ENCODE measurements around the gene STAM2. TPM values are rescaled to one million over a fixed set of nuclear protein-coding genes. Genes with fewer than 3 reads are reported as not detected.
A peak's percentile ranks its signal among the peaks of the same experiment; 100 is the strongest.

Gene STAM2
- total and polyA plus RNA-seq, 2 donors (not counting 3 experiments of a cell fraction or from before 2014, with no cell fraction given), result 10.1 to 27.5 TPM

GRCh38 chr2:152097801-152098495, 77.6 kb downstream of the STAM2 start:
- no peaks in the 10 kb centered on the region for H3K36me3 ChIP-seq (ENCODE audit: control insufficient read depth in 2 of 2, extremely low read depth in 1 of 2, insufficient read depth in 2 of 2, low read length in 2 of 2)
- intact Hi-C loops (cut with micrococcal nuclease) (no loop called here), dilution Hi-C loops (cut with MboI; ENCODE audit: extremely low pct_ligation_motif_present, low sequenced_read_pairs) (no loop called here)
- FAIRE-seq, result no peak
- CTCF ChIA-PET, result interaction anchor here (0.6 to 1.3 kb wide), 6 partner anchors 9 to 73 kb away, joined by 3 to 4 read pairs (median 3); no protein-coding TSS in a partner anchor
- H3K4me2 ChIP-seq (ENCODE audit: insufficient read depth, low read length), result peak overlapping the region; percentile 82
- H4K20me1 ChIP-seq (replicated peaks; ENCODE audit: control insufficient read depth, extremely low read depth, insufficient read depth, low read length), result no peaks in the 10 kb centered on the region
- H3K9ac ChIP-seq (replicated peaks; ENCODE audit: extremely low read depth, insufficient read depth, low read length), result no peak overlapping the region
- POLR2A ChIA-PET, result no interaction called here
- H3K79me2 ChIP-seq (ENCODE audit: control insufficient read depth, insufficient read depth, low read length), result no peaks in the 10 kb centered on the region
- H3K27ac ChIP-seq (ENCODE audit: insufficient read depth, low read depth, low read length), result no peak overlapping the region
- peak; percentile 30 for DNase-seq (ENCODE audit: low read depth, low spot score)
- peak overlapping the region in 2 of 3 experiments; percentile 51 to 55 for H3K4me3 ChIP-seq (replicated peaks in 1 of 3; ENCODE audit: insufficient read depth in 1 of 3, low read depth in 1 of 3, low read length in 3 of 3)
- H3K9me3 ChIP-seq (replicated peaks; ENCODE audit: control insufficient read depth, insufficient read depth, low read length), result no peaks in the 10 kb centered on the region
- H3K27me3 ChIP-seq (ENCODE audit: control insufficient read depth in 2 of 2, insufficient read depth in 2 of 2, low read length in 2 of 2), result peaks cover 44 to 67% of the 10 kb centered on the region in 2 experiments
- H2AFZ ChIP-seq (ENCODE audit: low read depth, low read length), result peak overlapping the region; percentile 63
- no peaks in the 10 kb centered on the region for H3K9me1 ChIP-seq (replicated peaks; ENCODE audit: control insufficient read depth, extremely low read depth, insufficient read depth, low read length)
- no TSS peak for BruUV-seq (replicated peaks)
- TF ChIP-seq, protein P1, sequence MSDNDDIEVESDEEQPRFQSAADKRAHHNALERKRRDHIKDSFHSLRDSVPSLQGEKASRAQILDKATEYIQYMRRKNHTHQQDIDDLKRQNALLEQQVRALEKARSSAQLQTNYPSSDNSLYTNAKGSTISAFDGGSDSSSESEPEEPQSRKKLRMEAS (IDR thresholded peaks at IDR 0.05; ENCODE audit: insufficient read depth, insufficient read length), result no peak
- peak; percentile 84 for TF ChIP-seq EZH2 (IDR thresholded peaks at IDR 0.05; ENCODE audit: borderline replicate concordance, low read depth, low read length, severe bottlenecking)
- peaks cover 21% of the 10 kb centered on the region for H3K4me1 ChIP-seq (ENCODE audit: control insufficient read depth, extremely low read depth, insufficient read depth, low read length)

DNA sequence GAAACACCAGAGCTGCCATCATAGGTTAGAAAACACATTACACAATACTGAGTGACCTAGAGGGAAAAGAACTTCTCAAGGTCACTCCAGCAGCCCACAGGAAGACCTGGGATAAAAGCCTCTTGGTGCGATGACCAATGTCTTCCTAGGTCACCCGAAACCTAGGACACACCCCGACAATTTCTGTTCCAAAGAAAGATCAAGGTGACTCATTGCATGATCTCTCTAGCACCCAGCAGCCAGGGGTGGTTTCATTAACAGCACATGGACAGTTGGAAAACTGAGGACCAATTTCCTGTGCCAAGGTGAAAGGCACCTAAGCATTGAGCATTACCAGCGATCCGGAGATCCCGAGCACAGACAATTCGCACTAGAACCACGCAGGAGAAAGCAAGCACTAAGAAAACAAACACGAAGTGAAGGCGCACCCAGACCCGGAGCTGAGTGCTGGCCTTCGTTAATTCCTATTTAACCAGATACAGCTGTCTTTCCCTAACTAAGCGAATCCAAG, 78.2 kb downstream of the STAM2 start:
- H3K9ac ChIP-seq (replicated peaks; ENCODE audit: extremely low read depth, insufficient read depth, low read length), result no peak overlapping the region
- H3K4me1 ChIP-seq (ENCODE audit: control insufficient read depth, extremely low read depth, insufficient read depth, low read length), result peaks cover 21% of the 10 kb centered on the region
- DNase-seq (ENCODE audit: low read depth, low spot score), result no peak
- dilution Hi-C loops (cut with MboI; ENCODE audit: extremely low pct_ligation_motif_present, low sequenced_read_pairs) (no loop called here), intact Hi-C loops (cut with micrococcal nuclease) (no loop called here)
- H3K4me3 ChIP-seq (replicated peaks in 1 of 3; ENCODE audit: insufficient read depth in 1 of 3, low read depth in 1 of 3, low read length in 3 of 3), result peak overlapping the region in 1 of 3 experiments; percentile 51
- H3K27me3 ChIP-seq (ENCODE audit: control insufficient read depth in 2 of 2, insufficient read depth in 2 of 2, low read length in 2 of 2), result peaks cover 44 to 67% of the 10 kb centered on the region in 2 experiments
- CTCF ChIA-PET, result interaction anchor here (0.6 to 1.3 kb wide), 6 partner anchors 10 to 72 kb away, joined by 3 to 4 read pairs (median 3); no protein-coding TSS in a partner anchor
- peak overlapping the region; percentile 63 for H2AFZ ChIP-seq (ENCODE audit: low read depth, low read length)
- no peak for TF ChIP-seq MYC (IDR thresholded peaks at IDR 0.05; ENCODE audit: low read depth, low read length)
- TF ChIP-seq EZH2 (IDR thresholded peaks at IDR 0.05; ENCODE audit: borderline replicate concordance, low read depth, low read length, severe bottlenecking), result peak; percentile 57
- TF ChIP-seq GATA2 (IDR thresholded peaks at IDR 0.05; ENCODE audit: insufficient read depth, insufficient read length, low read depth, low read length), result no peak
- POLR2A ChIA-PET, result no interaction called here
- peak; percentile 18 for FAIRE-seq
- H3K4me2 ChIP-seq (ENCODE audit: insufficient read depth, low read length), result peak overlapping the region; percentile 82
- BruUV-seq (replicated peaks), result no TSS peak
- H3K9me3 ChIP-seq (replicated peaks; ENCODE audit: control insufficient read depth, insufficient read depth, low read length), result no peaks in the 10 kb centered on the region
- no peaks in the 10 kb centered on the region for H3K79me2 ChIP-seq (ENCODE audit: control insufficient read depth, insufficient read depth, low read length)
- H3K36me3 ChIP-seq (ENCODE audit: control insufficient read depth in 2 of 2, extremely low read depth in 1 of 2, insufficient read depth in 2 of 2, low read length in 2 of 2), result no peaks in the 10 kb centered on the region
- H4K20me1 ChIP-seq (replicated peaks; ENCODE audit: control insufficient read depth, extremely low read depth, insufficient read depth, low read length), result no peaks in the 10 kb centered on the region
- H3K9me1 ChIP-seq (replicated peaks; ENCODE audit: control insufficient read depth, extremely low read depth, insufficient read depth, low read length), result no peaks in the 10 kb centered on the region
- no peak overlapping the region for H3K27ac ChIP-seq (ENCODE audit: insufficient read depth, low read depth, low read length)

Measured in endothelial cell of umbilical vein (primary cell).